Measurements from ENCODE around the gene C11orf68. TPM values are rescaled to one million over a fixed set of nuclear protein-coding genes. Genes with fewer than 3 reads are reported as not detected.
A peak's percentile ranks its signal among the peaks of the same experiment; 100 is the strongest.

Gene C11orf68
- total and polyA plus RNA-seq, 9 of the 15 experiments (the other 6 are each of a cell fraction or from before 2014, with no cell fraction given), result 3.6 to 35.9 (median 12.8) TPM

- TF ChIP-seq ETV1 (tag; conservative IDR thresholded peaks at IDR 0.05; ENCODE audit: low read depth) (0 out of 2 replicates have a peak, but pooled peaks have one; percentile 37), MEF2D (tag; conservative IDR thresholded peaks at IDR 0.05; ENCODE audit: low read depth) (no peak), SUPT5H (IDR thresholded peaks at IDR 0.05) (peak; percentile 94), UBTF (IDR thresholded peaks at IDR 0.05; ENCODE audit: borderline replicate concordance in 1 of 2, low read depth in 2 of 2, low read length in 2 of 2) (peak in 1 of 2 experiments; percentile 52; a peak in 1 of 4 replicates), ZFP91 (CRISPR knock-in tag; IDR thresholded peaks at IDR 0.05) (no peak), MBD2 (IDR thresholded peaks at IDR 0.05; ENCODE audit: borderline replicate concordance, low read depth) (peak; percentile 75; the same call in 1 of the 2 replicates), RCOR1 (IDR thresholded peaks at IDR 0.05; ENCODE audit: borderline replicate concordance in 1 of 2, low read depth in 2 of 2, low read length in 2 of 2) (peak in 1 of 2 experiments; percentile 11; a peak in 1 of 4 replicates), ZNF263 (CRISPR knock-in tag; IDR thresholded peaks at IDR 0.05; ENCODE audit: borderline replicate concordance) (peak; percentile 34; the same call in 1 of the 2 replicates), GMEB1 (CRISPR knock-in tag; IDR thresholded peaks at IDR 0.05) (peak; percentile 46; the same call in 1 of the 2 replicates), HDAC2 (IDR thresholded peaks at IDR 0.05) (peak; percentile 20; the same call in 1 of the 2 replicates), ZNF197 (CRISPR knock-in tag; IDR thresholded peaks at IDR 0.05; ENCODE audit: low read depth) (0 out of 2 replicates have a peak, but pooled peaks have one; percentile 44), ZNF586 (CRISPR knock-in tag; conservative IDR thresholded peaks at IDR 0.05) (no peak; the same call in 1 of the 2 replicates), SAFB (IDR thresholded peaks at IDR 0.05; ENCODE audit: borderline replicate concordance, low read depth, low read length) (no peak), SRSF9 (IDR thresholded peaks at IDR 0.05; ENCODE audit: borderline replicate concordance, low read depth, low read length) (no peak), PML (IDR thresholded peaks at IDR 0.05; ENCODE audit: low read length) (peak; percentile 78), ARID1B (IDR thresholded peaks at IDR 0.05) (0 out of 2 replicates have a peak, but pooled peaks have one; percentile 20), ADNP (tag; IDR thresholded peaks at IDR 0.05) (no peak), KLF16 (IDR thresholded peaks at IDR 0.05) (no peak), ZNF143 (CRISPR knock-in tag; IDR thresholded peaks at IDR 0.05) (peak; percentile 89), FOXK1 (CRISPR knock-in tag; IDR thresholded peaks at IDR 0.05; ENCODE audit: borderline replicate concordance) (peak; percentile 95; the same call in 1 of the 2 replicates)
Observed at GRCh38 chr11:65961267-65962140, 42.6 kb upstream of the C11orf68 start, which contains the start of gene SART1 (continued).
